HG03039 (cell line): ENCODE results near the gene SCD5.

ENCODE experiments used
- ATAC-seq: cut with Tn5 transposase; IDR thresholded peaks from one replicate; pipeline ENCODE4 v1.9.1; 2021; ENCODE audit warnings: mild to moderate bottlenecking, moderate library complexity; ENCODE audit not compliant: unreplicated experiment

The SCD5 gene

DNA sequence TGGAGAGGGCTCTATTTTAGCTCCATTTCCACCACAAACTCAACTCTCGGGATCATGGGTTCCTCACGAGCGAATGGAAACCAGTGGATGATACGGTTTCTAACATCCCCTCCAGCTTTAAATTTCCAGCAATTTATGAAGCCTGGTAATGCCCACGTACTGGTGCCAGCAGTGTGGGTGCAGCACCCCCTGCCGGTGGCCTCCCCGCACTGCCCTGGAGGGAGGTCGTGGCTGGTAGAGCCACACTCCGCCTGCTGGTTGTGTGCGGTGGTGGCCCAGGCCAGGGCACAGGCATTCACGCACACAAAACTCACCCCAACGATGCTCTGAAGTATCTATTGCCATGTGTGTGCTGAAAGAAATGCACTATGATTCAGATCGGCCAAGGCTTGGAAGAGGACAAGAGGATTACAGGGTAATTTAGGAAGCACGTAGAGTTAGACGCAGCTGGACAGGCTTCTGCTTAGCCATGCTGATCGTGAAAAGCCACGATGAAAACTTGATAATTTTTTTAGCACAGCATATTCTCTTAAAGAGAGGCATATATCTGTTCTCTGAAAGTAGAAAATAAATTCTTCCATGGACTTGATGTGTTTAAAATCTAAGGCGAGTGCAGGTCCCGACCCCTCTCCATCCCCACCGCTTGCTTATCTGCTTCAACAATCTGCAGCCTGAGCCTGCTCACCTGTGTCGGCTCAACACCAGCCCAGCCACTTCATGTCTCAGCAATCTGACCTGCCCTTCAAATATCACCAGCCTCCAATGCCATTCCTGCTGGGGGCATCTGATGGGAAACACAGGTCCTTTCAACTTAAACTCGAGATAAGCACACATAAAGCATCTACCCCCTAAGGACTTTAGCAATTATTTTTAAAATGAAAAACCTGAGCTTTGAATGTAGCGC lies 59.1 kb downstream of the SCD5 start:
- ATAC-seq, result peak; percentile 97

DNA sequence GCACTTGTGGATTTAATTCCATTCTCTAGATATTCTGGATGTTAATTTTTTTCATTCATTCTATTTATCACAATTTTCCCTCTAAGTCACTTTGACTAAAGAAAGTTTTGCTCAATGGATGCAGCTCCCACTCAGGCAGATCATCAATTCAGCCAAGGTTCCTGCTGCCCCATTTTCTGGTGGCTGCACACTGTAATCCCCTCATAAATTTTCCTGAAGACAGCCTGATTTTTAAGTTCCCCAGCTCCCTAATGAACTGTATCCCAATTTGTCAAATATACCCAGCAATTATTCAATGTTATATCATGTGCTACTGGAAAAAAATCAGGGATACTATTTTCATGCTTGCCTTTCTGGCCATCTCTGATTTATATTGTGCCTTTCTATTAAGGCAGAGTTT lies 61.2 kb downstream of the SCD5 start:
- no peak for ATAC-seq

GRCh38 chr4:82733636-82734035 lies 65.0 kb downstream of the SCD5 start:
- ATAC-seq, result no peak

- ATAC-seq, result no peak
Observed at GRCh38 chr4:82728301-82728700, 70.3 kb downstream of the SCD5 start.

DNA sequence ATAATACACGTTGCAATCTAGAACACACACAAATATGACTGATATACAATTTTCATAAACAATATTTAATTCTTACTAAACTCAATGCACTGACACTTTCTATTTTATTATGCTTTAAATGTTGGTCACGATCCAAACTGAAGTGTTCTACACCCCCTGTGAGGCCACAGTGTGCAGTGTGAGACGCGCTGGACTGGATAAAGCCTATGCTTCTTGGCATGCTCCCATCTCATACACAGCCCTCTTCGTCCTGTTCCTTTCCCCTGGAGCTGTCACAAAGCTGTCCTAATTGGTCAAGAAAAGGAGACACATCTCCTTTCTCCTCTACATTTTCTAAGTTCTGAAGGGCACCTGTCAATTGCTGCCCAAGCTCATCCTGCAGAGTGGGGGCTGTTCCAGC lies 72.0 kb downstream of the SCD5 start:
- no peak for ATAC-seq

- ATAC-seq, result no peak
Observed at GRCh38 chr4:82721819-82722423, 76.7 kb downstream of the SCD5 start.

GRCh38 chr4:82718162-82718940 lies 80.2 kb downstream of the SCD5 start:
- ATAC-seq, result no peak

- ATAC-seq, result no peak
Observed at GRCh38 chr4:82715731-82716617, 82.6 kb downstream of the SCD5 start.

- no peak for ATAC-seq
Observed at GRCh38 chr4:82713856-82714255, 84.7 kb downstream of the SCD5 start.

- ATAC-seq, result no peak
Observed at GRCh38 chr4:82712561-82712960, 86.0 kb downstream of the SCD5 start.

- ATAC-seq, result no peak
Observed at GRCh38 chr4:82711158-82711785, 87.3 kb downstream of the SCD5 start.

DNA sequence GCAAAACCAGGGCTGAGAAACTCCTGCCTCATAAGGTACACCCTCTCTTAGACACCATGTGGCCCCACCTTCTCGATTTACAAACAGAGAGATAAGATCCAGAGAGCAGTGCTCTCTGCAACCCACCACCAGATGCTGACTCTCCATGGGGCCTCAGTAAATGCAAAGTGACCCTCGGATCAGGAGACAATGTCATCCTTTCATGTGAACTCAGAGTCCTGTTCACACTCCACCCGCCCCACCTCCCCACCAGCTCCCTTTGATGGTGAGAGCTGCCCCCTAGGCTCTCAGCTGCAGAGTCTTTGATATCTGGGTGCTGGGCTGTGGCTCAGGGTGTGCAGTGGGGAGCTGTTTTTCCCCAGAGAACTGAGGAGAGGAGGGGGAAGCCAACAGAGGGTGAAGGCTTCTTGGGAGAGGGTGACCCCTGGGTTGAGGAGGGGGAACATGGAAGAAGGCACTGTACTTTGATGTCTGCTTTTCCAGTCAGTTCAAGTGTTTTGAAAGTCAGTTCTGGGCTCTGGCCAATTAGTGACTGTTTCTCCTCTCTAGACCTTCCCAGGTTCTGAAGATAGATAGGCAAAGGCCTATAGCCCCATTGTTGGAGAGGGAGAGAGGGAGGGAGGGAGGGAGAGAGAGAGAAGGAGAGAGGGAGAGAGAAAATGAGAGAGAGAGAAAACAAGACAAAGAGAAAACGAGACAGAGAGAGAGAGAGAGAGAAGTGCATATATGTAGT lies 88.2 kb downstream of the SCD5 start:
- ATAC-seq, result no peak

GRCh38 chr4:82708982-82709381 lies 89.6 kb downstream of the SCD5 start:
- ATAC-seq, result no peak

- no peak for ATAC-seq
Observed at GRCh38 chr4:82706349-82707000, 92.1 kb downstream of the SCD5 start.

GRCh38 chr4:82705928-82706300 lies 92.7 kb downstream of the SCD5 start:
- ATAC-seq, result no peak

DNA sequence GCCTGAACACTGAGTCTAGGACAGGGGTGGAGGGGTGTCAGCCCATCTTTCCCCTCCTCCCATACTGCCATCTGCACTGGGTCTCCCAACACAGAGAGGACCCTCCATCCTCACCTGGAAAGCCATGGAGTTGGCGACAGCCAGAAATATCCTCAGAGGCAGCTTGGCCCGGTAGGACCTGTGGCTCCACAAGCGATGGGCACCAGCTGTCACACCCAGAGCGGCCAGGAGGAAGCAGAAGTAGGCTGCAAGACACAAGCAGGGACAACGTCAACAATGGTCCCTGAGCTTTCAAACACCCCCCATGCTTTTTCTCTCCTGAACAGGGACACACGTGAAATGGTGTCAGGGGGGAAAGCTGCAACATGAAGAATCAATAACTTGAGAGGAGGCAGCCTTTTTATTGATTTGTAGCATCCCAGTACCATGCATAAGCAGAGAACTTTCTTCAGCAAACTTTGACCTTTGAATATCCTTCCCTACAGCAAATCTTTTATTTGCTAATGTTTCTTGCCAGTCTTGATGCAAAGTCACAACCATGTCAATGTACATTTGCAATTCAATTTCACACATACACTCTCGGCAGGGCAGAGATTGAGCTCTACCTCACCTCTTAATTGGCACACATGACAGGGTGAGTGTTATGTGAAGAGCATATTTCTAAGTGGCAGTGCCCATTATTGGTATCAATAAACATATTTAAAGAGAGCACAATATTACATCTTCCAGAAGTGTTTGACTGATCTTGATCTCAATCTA lies 93.2 kb downstream of the SCD5 start:
- ATAC-seq, result no peak

GRCh38 chr4:82704156-82704555 lies 94.4 kb downstream of the SCD5 start:
- no peak for ATAC-seq

GRCh38 chr4:82698412-82698811 lies 100.2 kb downstream of the SCD5 start:
- no peak for ATAC-seq
